H9 (cell line): ENCODE data around the gene VANGL2. TPM values are rescaled to one million over a fixed set of nuclear protein-coding genes. Genes with fewer than 3 reads are reported as not detected.

Source experiments
- DNase-seq: peaks from one replicate; pipeline ENCODE4 v3.0.0-alpha.2; 2017
- H2AFZ ChIP-seq: one replicate; pipeline ENCODE4 v1.6.1; 2013; ENCODE audit warnings: mild to moderate bottlenecking, low read length, control low read depth, moderate library complexity
- H2AK5ac ChIP-seq: 2 replicates; pipeline ENCODE4 v1.6.1; 2013; ENCODE audit warnings: low read length, control low read depth, mixed read lengths; ENCODE audit not compliant: insufficient read length
- H2BK120ac ChIP-seq: one replicate; pipeline ENCODE4 v1.6.1; 2013; ENCODE audit warnings: low read depth, mild to moderate bottlenecking, low read length, control low read depth, inconsistent platforms; ENCODE audit not compliant: poor library complexity, severe bottlenecking
- H2BK12ac ChIP-seq: 2 replicates; pipeline ENCODE4 v1.6.1; 2013; ENCODE audit warnings: low read length, control low read depth, mixed read lengths, low read depth; ENCODE audit not compliant: insufficient read length
- H2BK15ac ChIP-seq: 2 replicates; pipeline ENCODE4 v1.6.1; 2013; ENCODE audit warnings: low read depth, low read length, control low read depth
- H2BK20ac ChIP-seq: one replicate; pipeline ENCODE4 v1.6.1; 2013; ENCODE audit warnings: low read depth, mild to moderate bottlenecking, low read length, control low read depth, inconsistent platforms; ENCODE audit not compliant: poor library complexity, severe bottlenecking
- H2BK5ac ChIP-seq: 2 replicates; pipeline ENCODE4 v1.6.1; 2013; ENCODE audit warnings: low read length, control low read depth, mixed read lengths; ENCODE audit not compliant: insufficient read length
- H3K14ac ChIP-seq: 2 replicates; pipeline ENCODE4 v1.6.1; 2013; ENCODE audit warnings: low read length, control low read depth; ENCODE audit not compliant: insufficient read depth
- H3K18ac ChIP-seq: 2 replicates; pipeline ENCODE4 v1.6.1; 2013; ENCODE audit warnings: low read depth, mild to moderate bottlenecking, mixed read lengths, low read length, control low read depth; ENCODE audit not compliant: insufficient read length
- H3K23ac ChIP-seq: 2 replicates; pipeline ENCODE4 v1.6.1; 2013; ENCODE audit warnings: low read length, control low read depth, mixed read lengths, low read depth; ENCODE audit not compliant: insufficient read length
- H3K23me2 ChIP-seq: 2 replicates; pipeline ENCODE4 v1.6.1; 2013; ENCODE audit warnings: low read depth, mild to moderate bottlenecking, mixed read lengths, low read length, control low read depth; ENCODE audit not compliant: insufficient read length, poor library complexity, severe bottlenecking
- H3K27ac ChIP-seq: 2 replicates; pipeline ENCODE4 v1.5.1; 2013; ENCODE audit warnings: low read length, control low read depth, mixed read lengths, low read depth; ENCODE audit not compliant: insufficient read length
- H3K27me3 ChIP-seq: 2 replicates; pipeline ENCODE4 v1.6.1; 2013; ENCODE audit warnings: low read length, control low read depth, inconsistent platforms; ENCODE audit not compliant: insufficient read depth
- H3K4ac ChIP-seq: 2 replicates; pipeline ENCODE4 v1.6.1; 2013; ENCODE audit warnings: low read depth, mild to moderate bottlenecking, control low read depth, inconsistent platforms, low read length, moderate library complexity
- H3K4me1 ChIP-seq: 2 replicates; pipeline ENCODE4 v1.6.1; 2013; ENCODE audit warnings: low read length, control low read depth, inconsistent platforms; ENCODE audit not compliant: insufficient read depth
- H3K4me2 ChIP-seq: 2 replicates; pipeline ENCODE4 v1.6.1; 2013; ENCODE audit warnings: low read length, control low read depth, mixed read lengths; ENCODE audit not compliant: insufficient read length, insufficient read depth
- H3K56ac ChIP-seq: 2 replicates; pipeline ENCODE4 v1.6.1; 2013; ENCODE audit warnings: low read depth, mild to moderate bottlenecking, mixed read lengths, low read length, control low read depth; ENCODE audit not compliant: insufficient read length
- H3K79me1 ChIP-seq: 2 replicates; pipeline ENCODE4 v1.6.1; 2013; ENCODE audit warnings: low read depth, mild to moderate bottlenecking, moderate library complexity, low read length, control low read depth, inconsistent platforms; ENCODE audit not compliant: insufficient read depth, poor library complexity, severe bottlenecking
- H3K79me2 ChIP-seq: 2 replicates; pipeline ENCODE4 v1.6.1; 2013; ENCODE audit warnings: low read length, control low read depth, inconsistent platforms; ENCODE audit not compliant: insufficient read depth
- H3K9ac ChIP-seq: 2 replicates; pipeline ENCODE4 v1.6.1; 2013; ENCODE audit warnings: low read length, control low read depth, mixed read lengths; ENCODE audit not compliant: insufficient read length; ENCODE audit errors: extremely low read depth
- H3K9me3 ChIP-seq: one replicate; pipeline ENCODE4 v1.6.1; 2013; ENCODE audit warnings: low read depth, low read length, inconsistent platforms; ENCODE audit not compliant: control insufficient read depth
- H3T11ph ChIP-seq: one replicate; pipeline ENCODE4 v1.6.1; 2013; ENCODE audit warnings: mild to moderate bottlenecking, low read length, control low read depth, inconsistent platforms
- H4K20me1 ChIP-seq: one replicate; pipeline ENCODE4 v1.6.1; 2013; ENCODE audit not compliant: control insufficient read depth, insufficient read length, insufficient read depth
- H4K5ac ChIP-seq: 2 replicates; pipeline ENCODE4 v1.6.1; 2013; ENCODE audit warnings: low read depth, mild to moderate bottlenecking, mixed read lengths, low read length, control low read depth; ENCODE audit not compliant: insufficient read length
- H4K8ac ChIP-seq: replicated peaks from 2 replicates; pipeline ENCODE4 v1.6.1; 2013; ENCODE audit warnings: low read length, control low read depth, mixed read lengths, low read depth; ENCODE audit not compliant: insufficient read length
- H4K91ac ChIP-seq: 2 replicates; pipeline ENCODE4 v1.6.1; 2013; ENCODE audit warnings: low read depth, mild to moderate bottlenecking, moderate library complexity, mixed read lengths, low read length, control low read depth; ENCODE audit not compliant: insufficient read length
- H3K27ac Mint-ChIP-seq, 3 experiments: 2 replicates in 2 of 3; 3 replicates in 1 of 3; pipeline ENCODE4 v1.8.0; 2020 to 2021; ENCODE audit warnings: mixed read lengths in 3 of 3, mild to moderate bottlenecking in 1 of 3, moderate library complexity in 1 of 3
- H3K27me3 Mint-ChIP-seq: 2 replicates; pipeline ENCODE4 v1.8.0; 2021; ENCODE audit warnings: low read depth, mild to moderate bottlenecking, moderate library complexity, mixed read lengths
- H3K36me3 Mint-ChIP-seq, 3 experiments: 2 replicates in 2 of 3; 3 replicates in 1 of 3; pipeline ENCODE4 v1.8.0; 2020 to 2021; ENCODE audit warnings: low read depth in 3 of 3, mixed read lengths in 3 of 3; ENCODE audit not compliant: insufficient read depth in 1 of 3
- H3K4me1 Mint-ChIP-seq, 2 experiments: 2 replicates each; pipeline ENCODE4 v1.8.0; 2020; ENCODE audit warnings: mixed read lengths in 2 of 2
- H3K4me3 Mint-ChIP-seq, 2 experiments: 2 replicates in 1 of 2; 3 replicates in 1 of 2; pipeline ENCODE4 v1.8.0; 2020 to 2021; ENCODE audit warnings: mild to moderate bottlenecking in 2 of 2, mixed read lengths in 2 of 2, moderate library complexity in 1 of 2
- H3K9me3 Mint-ChIP-seq, 2 experiments: 2 replicates in 1 of 2; 3 replicates in 1 of 2; pipeline ENCODE4 v1.8.0; 2020; ENCODE audit warnings: mild to moderate bottlenecking in 2 of 2, mixed read lengths in 2 of 2, moderate library complexity in 1 of 2
- CTCF ChIP-seq: fragments of 200-600 bp; sonication (generic); conservative IDR thresholded peaks from 3 replicates; pipeline ENCODE4 v1.8.0; 2021; ENCODE audit warnings: antibody characterized with exemption, mild to moderate bottlenecking
- WGBS: extraction: QIAGEN DNeasy Blood & Tissue Kit; methylation state at CpG from one replicate; pipeline ENCODE4 v1.1.7; 2013; ENCODE audit warnings: missing lambda C conversion rate, low lambda C conversion rate, mixed read lengths; ENCODE audit not compliant: insufficient read length; ENCODE audit errors: extremely low coverage; 5-methylcytosine and 5-hydroxymethylcytosine counted together
- long read RNA-seq: library from polyadenylated mRNA; unstranded; transcript quantifications from one replicate; pipeline ENCODE4 v2.0.0, GENCODE V29; 2020
- total RNA-seq: library from RNA; stranded (reverse); gene quantifications from 2 replicates; pipeline ENCODE4 v1.2.1, GENCODE V29; 2021

Gene VANGL2
- total RNA-seq = 57.7 and 58.5 TPM in 2 replicates
- long read RNA-seq, partial matches to known transcripts = 2 of 14 reads
- long read RNA-seq, other reads (novel, unspliced or antisense) = 12 of 14 reads

- Histone ChIP-seq H3K27me3 (no peaks in the 10 kb centered on the region), H3K9ac (peak within 1 kb of the TSS; percentile 68), H3K79me1 (no peaks in the 10 kb centered on the region), H2BK120ac (no peak within 1 kb of the TSS), H3K9me3 (no peaks in the 10 kb centered on the region), H2BK15ac (no peak within 1 kb of the TSS), H2BK5ac (no peak within 1 kb of the TSS), H4K8ac (no peak within 1 kb of the TSS), H3K23ac (no peak within 1 kb of the TSS), H3K4me1 (peaks cover 27% of the 10 kb centered on the region; the same call in 1 of the 2 replicates), H4K5ac (no peak within 1 kb of the TSS), H4K91ac (no peak within 1 kb of the TSS), H3K79me2 (peaks cover 22% of the 10 kb centered on the region; the same call in 1 of the 2 replicates), H3K4me2 (peak within 1 kb of the TSS; percentile 95), H2BK12ac (peak within 1 kb of the TSS; percentile 15), H3K23me2 (peaks cover 17% of the 10 kb centered on the region), H3K4ac (no peak within 1 kb of the TSS; the same call in 1 of the 2 replicates), H2AFZ (no peak within 1 kb of the TSS), H2AK5ac (no peak within 1 kb of the TSS), H3K56ac (no peak within 1 kb of the TSS), H3K18ac (peak within 1 kb of the TSS; percentile 49), H3K27ac (no peak within 1 kb of the TSS), H3T11ph (no peak within 1 kb of the TSS), H2BK20ac (peak within 1 kb of the TSS; percentile 76), H4K20me1 (no peaks in the 10 kb centered on the region), H3K14ac (peak within 1 kb of the TSS; percentile 80)
- H3K27ac Mint-ChIP-seq = peak within 1 kb of the TSS; percentile 87 to 97 (median 93)
- peak within 1 kb of the TSS; percentile 91 for H3K4me3 Mint-ChIP-seq
- peaks cover 0 to 3% (median 0%) of the 10 kb centered on the region in 3 experiments; a peak in 1 of 7 replicates for H3K36me3 Mint-ChIP-seq
- no peaks in the 10 kb centered on the region for H3K9me3 Mint-ChIP-seq
- peak; percentile 89 for DNase-seq
- WGBS = no CpG with 5 or more reads among the region's 34 CpGs
- no peaks in the 10 kb centered on the region; the same call in 1 of the 2 replicates for H3K27me3 Mint-ChIP-seq
- no peak; the same call in 2 of the 3 replicates for TF ChIP-seq CTCF
- peaks cover 52 to 53% of the 10 kb centered on the region in 2 experiments for H3K4me1 Mint-ChIP-seq
Measured at GRCh38 chr1:160400223-160400645, at the start of gene VANGL2. Gene VANGL2 (plus strand): TSS chr1:160400564. CDS start chr1:160415838, 15,274 bp downstream.
